Activated T-cell treated with anti-CD3 and anti-CD28 coated beads for 48 hours (primary cell): ENCODE data around the gene ACAT1.
"Not testable (repeated sequence)": the region's sequence is repeated elsewhere in the genome, so short reads cannot be mapped to it uniquely, and the experiment has no call there.

ENCODE experiments used
- DNase-seq: peaks from one replicate; pipeline ENCODE4 v3.0.0-alpha.2; 2020; ENCODE audit warnings: low read depth

Gene ACAT1

DNA sequence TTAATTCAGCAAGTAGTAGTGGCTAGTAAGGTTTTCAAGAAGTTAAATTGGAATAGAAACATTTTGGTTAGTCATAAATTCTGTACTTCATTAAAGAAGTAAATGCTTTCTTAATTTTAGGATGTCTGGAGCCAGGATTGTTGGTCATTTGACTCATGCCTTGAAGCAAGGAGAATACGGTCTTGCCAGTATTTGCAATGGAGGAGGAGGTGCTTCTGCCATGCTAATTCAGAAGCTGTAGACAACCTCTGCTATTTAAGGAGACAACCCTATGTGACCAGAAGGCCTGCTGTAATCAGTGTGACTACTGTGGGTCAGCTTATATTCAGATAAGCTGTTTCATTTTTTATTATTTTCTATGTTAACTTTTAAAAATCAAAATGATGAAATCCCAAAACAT lies 25.8 kb downstream of the ACAT1 start:
- no peak for DNase-seq

DNA sequence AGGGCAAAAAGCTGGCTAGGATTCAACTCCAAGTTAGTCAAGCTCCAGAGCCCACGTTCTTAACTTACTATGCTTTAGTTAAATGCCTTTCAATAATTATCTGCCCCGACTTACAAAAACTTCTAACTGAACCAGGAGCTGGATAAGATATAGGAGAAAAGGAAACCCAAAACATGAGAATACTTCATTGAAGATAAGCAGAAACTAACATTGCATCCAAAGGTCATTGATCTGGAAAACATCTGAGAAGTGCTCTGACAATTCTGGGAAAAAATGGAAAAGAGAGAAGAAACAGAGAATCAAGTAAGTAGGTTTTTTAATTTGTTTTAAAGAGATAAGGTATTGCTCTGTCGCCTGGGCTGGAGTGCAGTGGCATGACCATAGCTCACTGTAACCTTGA lies 27.2 kb downstream of the ACAT1 start:
- no peak for DNase-seq

DNA sequence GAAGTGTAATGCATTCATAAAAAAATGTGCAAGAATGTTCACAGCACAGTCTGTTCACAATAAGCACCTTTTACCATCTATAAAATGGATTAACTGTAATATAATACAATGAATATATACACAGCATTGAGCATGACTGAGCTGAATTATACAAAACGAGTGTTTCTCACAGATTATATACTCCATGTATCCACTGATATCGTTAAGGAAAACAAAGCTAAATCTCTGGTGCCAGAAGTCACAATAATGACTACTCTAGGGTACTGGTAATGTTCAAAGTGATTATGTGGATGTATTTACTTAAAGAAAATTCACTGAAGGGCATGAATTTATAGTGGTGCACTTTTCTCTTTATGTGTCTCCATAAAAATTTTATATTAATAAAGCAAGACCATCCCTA lies 33.2 kb downstream of the ACAT1 start:
- no peak for DNase-seq

DNA sequence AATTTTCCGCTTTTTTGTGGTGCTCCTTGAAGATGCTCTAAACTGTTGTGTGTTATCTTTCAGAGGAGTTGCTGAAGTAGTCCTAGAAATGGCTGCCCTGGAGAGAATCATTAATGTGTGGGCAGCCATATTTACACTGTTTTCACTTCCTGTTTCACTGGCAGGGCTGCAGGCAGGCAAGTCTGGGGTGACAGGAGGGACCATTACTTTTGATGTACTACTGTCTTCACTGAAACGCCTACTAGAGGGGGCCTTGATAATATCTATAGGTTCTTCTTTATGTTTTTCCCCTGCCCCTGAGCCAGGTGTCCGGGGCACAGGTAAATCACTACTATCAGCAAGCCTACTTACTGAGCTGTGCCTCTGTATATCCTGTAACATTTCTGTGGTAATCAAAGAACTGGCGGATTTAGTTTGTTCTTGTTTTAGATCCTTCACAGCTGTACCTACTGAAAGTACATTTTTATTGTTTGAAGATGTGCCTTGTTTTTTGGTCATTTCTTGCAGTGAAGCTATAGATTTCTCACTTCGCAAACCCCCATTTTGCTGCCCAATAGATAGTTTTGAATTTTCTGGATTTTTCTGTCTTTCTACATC lies 39.7 kb downstream of the ACAT1 start:
- no peak for DNase-seq

DNA sequence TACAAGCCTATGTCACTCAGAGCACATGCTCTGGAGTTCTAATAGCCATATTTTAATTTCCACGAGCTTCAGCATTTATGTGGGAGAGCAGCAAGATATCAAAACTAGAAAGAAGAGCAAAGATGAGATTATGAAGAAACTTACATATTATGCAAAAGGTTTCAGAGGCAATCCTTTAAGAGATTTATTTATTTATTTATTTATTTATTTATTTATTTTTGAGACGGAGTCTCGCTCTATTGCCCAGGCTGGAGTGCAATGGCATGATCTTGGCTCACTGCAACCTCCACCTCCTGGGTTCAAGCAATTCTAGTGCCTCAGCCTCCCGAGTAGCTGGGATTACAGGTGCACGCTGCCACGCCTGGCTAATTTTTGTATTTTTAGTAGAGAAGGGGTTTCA lies 41.5 kb downstream of the ACAT1 start:
- DNase-seq: not testable (repeated sequence)

DNA sequence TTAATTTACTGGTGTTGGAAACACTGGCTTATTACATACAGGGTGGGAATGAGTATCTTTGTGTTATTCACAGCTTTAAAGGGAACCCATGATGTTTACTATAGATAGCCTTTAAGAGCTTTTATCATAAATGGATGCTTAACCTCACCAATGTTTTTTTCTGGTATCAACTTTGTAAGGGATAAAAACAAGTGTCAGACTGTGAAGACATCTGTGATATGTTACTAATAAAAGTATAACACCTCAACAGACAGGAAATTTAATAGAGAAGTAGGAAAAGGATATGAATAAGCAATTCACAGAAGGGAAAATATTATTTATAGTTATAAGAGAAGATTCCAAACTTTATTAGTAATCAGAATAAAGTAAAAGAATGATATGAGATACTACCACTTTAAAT lies 46.3 kb downstream of the ACAT1 start:
- no peak for DNase-seq

DNA sequence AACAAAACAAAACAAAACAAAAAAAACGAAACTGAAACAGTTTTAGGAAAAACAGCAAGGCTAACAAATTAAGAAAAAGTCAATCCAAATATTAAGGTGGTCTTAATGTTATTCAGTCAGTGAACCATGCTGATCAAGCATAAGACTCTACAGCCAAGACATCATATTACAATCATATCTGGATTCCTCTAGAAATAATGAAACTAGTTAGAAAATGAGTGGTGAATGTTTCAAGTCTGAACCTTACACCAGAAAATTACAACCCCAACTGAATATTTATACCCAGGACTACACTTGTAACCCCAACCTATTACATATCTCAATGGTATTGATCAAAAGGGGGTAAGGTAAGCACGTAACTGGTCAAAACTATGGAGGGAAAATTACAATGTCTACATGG lies 48.8 kb downstream of the ACAT1 start:
- DNase-seq: no peak

DNA sequence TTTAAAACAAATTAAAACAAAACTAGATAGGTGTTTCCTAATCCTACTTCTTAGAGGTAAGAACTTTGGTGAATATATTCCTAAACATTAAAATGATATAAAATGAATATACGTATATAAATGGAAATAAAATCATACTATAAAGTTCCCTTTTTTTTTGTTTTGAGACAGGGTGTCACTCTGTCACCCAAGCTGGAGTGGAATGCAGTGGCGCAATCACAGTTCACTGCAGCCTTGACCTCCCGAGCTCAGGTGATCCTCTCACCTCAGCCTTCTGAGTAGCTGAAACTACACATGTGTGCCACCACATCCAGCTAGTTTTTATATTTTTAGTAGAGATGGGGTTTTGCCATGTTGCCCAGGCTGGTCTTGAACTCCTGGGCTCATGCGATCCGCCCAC lies 56.2 kb downstream of the ACAT1 start:
- DNase-seq: no peak

DNA sequence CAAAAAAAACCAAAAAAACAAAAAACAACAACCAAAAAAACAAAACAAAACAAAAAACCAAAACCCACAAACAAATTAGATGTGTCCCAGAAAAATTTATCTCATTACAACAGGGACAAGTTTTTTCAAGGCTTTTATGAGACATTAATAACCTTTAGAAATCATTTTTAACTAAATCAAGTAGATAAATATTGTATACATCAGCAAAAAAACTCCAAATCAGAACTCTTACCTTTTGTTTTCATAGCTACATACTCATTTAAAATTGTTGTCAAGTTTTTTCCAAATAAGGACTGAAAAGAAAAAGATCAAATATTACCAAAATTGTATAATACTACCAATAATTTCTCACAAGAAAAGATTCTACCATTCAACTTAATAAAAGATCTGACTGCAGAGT lies 72.4 kb downstream of the ACAT1 start:
- no peak for DNase-seq

DNA sequence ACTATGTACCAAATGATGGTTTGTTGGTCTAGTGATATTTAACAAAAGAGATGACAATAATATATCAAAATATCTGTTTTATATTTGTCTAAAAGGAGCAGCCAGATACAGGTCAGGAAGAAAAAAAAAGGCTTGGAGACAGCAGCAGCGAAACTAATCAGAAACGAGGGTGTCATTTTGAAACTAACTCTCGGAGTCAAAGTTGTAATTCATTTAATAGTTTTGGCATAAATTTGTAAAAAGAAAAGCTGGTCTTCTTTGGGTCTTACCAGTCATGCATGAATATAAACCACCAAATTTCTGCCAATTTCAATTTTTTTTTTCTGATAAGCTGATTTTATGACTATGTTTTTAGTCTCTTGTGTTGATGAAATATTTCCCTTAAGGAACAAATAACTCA lies 75.5 kb downstream of the ACAT1 start:
- DNase-seq: no peak
